Forelimb muscle (tissue), 1 donor: ENCODE data around the gene PPP3CA. TPM values are rescaled to one million over a fixed set of nuclear protein-coding genes. Genes with fewer than 3 reads are reported as not detected.
"Not testable (repeated sequence)": the region's sequence is repeated elsewhere in the genome, so short reads cannot be mapped to it uniquely, and the experiment has no call there.

ENCODE experiments used
- DNase-seq: peaks from one replicate; pipeline ENCODE4 v3.0.0-alpha.2; 2013; ENCODE audit warnings: low read depth
- polyA plus RNA-seq: library from polyadenylated mRNA; unstranded; fragments of 120-200 nt; gene quantifications from one replicate; pipeline ENCODE4 v1.2.1, GENCODE V29; 2013; ENCODE audit not compliant: insufficient read length

PPP3CA gene
- polyA plus RNA-seq, 1 donor = 27.5 TPM

DNA sequence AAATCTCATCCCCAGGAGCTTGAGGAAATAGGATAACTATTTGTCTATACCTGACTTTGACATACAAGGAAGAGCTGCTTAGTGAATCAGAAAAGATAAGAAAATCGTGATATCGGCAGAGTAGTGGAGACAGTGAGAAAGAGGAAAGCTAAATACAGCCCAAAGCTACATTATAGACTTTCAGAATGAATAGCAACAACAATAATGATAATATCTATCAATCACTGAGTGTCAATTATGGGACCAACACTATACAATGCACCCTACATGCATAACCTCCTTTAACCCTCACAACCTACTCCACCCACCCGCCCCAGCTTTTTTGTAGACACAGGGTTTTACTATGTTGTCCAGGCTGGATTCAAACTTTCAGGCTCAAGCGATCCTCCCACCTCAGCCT lies 205.1 kb downstream of the PPP3CA start:
- DNase-seq = no peak

DNA sequence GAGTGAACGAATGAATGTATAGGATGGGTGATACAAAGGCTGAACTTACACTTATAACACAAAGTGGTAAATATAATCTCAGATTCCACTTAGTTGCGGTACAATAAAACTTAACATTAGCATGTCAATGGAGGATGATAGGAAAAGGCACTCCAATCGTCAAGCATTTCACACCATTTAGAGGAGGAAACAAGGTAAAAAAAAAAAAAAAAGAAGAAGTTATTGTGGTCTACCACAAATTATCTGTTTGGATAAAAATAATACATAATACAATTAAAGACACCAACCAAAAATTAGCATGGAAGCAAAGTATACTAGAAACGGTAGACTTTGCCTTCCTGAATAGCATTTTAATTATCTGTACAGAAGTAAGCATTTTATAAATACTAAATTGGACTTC lies 205.5 kb downstream of the PPP3CA start:
- DNase-seq = no peak

DNA sequence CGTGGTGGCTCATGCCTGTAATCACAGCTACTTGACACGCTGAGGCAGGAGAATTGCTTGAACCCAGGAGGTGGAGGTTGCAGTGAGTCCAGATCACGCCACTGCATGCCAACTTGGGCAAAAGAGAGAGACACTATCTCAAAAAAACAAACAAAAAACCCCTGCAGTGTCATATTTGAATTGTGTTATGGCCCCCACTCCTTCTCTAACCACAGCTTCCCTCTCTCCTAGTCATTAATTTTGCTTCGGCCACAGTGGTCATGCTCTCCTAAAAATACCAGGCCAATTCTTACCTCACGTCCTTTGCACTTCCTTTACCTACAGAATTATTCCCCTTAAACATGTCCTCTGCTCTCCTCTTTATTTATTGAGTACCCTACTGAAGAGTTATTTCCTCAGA lies 206.1 kb downstream of the PPP3CA start:
- DNase-seq = no peak

DNA sequence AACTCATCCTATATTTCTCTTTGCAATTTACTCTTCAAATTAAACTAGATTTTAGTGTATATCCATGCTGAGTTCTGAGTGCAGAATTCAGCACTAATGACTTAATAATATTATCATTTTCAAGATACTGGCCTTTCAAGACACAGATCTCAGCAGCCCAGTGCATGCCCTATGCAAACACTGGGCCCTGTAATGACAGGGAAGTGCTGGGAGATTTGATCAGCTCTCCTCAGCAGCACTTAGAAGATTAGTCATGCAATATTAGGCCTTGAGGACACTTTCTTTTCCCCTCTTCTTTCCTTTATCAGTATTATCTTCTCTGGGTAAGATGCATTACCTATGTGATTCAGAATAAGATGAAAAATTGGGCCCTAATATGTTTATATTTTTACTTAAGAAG lies 207.1 kb downstream of the PPP3CA start:
- DNase-seq = no peak

DNA sequence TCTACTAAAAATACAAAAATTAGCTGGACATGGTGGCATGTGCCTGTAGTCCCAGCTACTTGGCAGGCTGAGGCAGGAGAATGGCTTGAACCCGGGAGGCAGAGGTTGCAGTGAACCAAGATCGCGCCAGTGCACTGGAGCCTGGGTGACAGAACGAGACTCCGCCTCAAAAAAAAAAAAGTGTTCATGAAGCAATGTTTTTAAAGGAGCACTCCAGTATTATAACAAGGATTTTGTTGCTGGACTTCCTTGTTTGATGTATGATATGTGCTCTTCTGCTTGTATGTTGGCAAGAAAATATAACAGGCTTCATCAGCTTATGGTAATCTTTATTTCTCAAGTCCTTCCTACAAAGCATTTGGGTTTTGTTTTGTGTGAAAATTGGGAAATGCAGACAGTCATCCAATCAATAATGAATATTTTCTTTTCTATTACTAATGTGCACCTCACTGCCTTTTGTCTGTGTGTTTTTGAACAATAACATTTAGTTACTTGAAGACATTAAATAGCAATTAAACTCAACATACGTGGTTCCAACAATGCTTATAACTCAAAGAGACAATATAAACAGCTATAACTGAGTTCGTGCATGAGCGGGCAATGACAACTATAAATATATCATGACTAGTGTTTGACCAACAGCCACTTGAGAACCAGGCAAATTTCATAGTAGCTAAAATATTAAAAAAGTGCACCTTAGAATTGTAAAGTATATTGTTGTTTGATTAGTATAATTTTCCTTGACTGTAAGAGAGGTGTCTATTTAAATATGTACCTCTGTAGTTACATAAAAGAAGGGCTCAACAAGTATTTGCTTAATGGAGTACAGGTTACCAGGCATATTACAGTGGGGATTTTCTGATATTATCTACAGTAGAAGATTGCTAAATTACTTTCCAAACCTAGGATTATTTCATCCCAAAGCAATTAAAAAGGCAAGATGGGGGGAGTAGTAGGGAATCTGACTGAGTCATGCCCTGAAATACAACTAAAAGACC lies 210.7 kb downstream of the PPP3CA start:
- no peak for DNase-seq

DNA sequence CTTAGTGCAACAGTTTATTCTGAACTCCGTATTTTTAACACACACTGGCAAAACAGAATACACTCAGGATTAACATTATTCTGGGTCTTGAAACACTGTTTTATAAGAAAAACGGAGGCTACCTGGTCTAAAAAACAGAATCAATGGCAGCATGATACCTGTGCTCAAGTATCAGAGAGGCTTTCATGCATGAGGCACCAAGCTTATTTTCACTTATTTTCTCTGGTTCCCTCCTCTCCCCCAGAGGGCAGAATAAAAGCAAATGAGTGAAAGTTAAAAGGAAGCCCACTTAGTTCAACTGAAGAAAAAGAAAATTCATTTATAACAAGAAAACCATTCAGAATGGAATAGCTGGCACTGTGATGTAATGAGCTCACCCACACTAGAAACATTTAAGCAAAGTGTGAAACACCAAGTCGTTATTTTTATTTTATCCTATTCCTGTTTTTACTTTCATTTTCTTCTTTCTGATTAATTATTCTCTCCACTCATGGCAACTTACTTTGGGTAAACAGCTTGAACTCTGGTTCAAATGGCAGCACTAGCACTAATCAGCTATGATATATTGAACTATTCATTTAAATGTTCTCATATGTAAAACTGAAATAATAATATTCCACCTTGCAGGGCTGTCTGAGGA lies 211.8 kb downstream of the PPP3CA start:
- DNase-seq = no peak

DNA sequence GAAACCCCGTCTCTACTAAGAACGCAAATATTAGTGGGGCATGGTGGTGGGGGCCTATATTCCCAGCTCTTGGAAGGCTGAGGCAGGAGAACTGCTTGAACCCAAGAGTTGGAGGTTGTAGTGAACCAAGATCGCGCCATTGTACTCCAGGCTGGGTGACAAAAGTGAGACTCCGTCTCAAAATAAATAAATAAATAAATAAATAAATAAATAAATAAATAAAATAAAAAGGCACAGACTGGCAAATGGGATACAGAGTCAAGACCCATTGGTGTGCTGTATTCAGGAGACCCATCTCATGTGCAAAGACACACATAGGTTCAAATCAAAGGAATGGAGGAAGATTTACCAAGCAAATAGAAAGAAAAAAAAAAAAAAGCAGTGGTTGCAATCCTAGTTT lies 216.3 kb downstream of the PPP3CA start:
- not testable (repeated sequence) for DNase-seq

DNA sequence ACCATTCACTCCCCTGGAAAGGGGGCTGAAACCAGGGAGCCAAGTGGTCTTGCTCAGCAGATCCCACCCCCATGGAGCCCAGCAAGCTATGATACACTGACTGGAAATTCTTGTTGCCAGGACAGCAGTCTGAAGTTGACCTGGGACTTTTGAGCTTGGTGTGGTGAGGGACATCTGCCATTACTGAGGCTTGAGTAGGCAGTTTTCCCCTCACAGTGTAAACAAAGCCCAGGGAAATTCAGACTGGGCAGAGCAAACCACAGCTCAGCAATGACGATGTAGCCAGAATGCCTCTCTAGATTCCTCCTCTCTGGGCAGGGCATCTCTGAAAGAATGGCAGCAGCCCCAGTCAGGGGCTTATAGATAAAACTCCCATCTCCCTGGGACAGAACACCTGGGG lies 218.4 kb downstream of the PPP3CA start:
- DNase-seq = not testable (repeated sequence)

DNA sequence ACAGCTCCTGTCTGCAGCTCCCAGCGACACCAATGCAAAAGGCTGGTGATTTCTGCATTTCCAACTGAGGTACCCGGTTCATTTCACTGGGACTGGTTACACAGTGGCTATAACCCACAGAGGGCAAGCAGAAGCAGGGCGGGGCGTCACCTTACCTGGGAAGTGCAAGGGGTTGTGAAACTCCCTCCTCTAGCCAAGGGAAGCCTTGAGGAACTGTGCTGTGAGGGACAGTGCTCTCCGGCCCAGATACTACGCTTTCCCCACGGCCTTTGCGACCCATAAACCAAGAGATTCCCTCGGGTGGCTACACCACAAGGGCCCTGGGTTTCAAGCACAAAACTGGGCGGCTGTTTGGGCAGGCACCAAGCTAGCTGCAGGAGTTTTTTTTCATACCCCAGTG lies 218.9 kb downstream of the PPP3CA start:
- no peak for DNase-seq

DNA sequence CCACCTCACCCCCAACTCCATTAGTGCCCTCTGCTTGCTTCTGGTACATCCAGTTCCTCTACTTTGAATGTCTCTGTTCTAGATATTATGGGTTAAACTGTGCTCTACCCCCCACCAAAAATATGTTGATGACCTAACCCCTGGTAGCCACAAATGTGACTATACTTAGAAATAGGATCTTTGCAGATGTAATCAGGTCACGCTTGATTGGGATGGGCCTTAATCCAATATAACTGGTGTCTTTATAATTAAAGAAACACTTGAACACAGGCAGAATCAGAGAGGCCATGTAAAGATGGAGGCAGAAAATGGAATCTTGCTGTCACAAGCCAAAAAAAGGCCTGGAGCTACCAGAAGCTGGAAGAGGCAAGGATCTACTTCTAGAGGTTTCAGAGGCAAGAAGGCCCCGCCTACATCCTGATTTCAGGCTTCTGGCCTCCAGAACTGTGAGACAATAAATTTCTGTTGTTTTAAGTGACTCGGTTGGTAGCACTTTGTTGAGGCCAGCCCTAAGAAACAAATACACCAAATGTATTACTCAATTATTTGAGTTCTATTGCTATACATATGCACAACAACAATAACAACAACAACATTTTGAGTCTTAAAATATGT lies 220.0 kb downstream of the PPP3CA start:
- DNase-seq = no peak

DNA sequence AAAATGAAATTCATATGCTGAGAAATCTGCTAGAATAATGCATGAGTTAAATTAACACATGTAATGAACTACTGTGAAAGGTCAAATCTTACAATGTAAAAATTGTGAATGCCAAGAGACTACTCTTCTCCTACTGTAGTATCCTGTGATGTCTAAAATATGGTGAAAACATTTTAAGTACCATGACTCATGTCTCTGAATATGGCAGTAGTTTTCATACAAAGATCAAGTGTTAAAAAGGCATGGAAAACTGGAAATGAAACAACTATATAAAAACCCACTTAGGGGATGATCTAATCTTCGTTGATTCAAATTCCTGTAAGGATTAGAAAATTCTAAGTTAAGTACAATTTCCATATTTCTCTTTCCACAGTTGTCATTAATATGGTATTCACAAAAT lies 221.3 kb downstream of the PPP3CA start:
- DNase-seq = peak; percentile 20

DNA sequence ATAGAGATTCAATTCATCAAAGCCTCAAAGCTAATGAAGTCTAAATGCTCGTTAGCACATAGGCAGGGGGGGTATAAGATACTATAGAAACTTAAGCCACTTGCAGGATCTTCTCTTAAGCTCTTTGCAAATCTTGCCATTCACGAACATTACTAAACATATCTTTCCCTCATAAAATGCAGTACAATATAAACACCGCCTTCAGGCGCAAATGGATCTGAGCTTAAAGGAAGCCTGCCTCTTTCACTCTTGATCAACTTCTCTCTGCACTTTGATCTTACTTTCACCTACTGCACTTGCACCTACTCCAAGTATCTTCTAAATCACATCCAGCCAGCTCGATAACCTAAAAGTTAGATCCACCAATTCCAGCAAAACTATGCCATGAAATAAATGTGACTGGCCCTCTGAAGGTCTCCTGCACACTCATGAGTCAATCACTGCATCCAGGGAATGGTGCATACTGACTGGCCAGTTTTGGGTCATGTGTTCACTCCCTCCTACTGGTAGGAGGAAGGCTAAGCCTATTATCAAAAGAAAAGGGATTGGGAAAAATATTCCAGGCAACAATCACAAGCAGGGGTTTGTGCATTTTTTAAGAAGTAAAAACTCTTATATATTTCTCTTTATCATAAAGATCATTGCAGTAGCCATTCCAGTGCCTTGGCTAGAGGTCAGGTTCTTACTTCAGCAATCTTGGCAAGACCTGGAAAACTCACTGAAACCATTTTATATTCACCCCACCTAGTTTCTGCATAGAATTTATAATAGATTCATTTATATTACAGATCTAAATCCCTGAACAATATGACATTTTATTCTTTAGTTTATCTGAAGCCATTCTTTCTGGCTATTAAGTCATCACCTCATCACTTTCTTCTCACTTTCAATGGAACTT lies 222.0 kb downstream of the PPP3CA start:
- DNase-seq = no peak

DNA sequence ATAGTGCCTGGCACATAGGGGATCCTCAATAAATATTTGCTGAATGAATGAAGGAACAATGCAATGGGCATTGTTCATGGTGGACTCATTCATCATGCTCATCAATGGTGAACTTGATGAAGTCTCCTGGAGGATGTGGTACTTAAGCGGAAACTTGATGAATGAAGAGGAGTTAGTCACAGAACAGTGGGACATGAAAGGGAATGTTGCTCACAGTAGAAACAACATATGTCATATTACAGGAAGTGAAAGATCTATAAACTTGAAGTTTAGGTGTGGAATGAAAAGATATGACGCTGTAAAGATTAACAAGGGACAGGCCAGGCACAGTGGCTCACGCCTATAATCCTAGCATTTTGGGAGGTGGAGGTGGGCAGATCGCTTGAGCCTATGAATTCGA lies 224.1 kb downstream of the PPP3CA start:
- no peak for DNase-seq

DNA sequence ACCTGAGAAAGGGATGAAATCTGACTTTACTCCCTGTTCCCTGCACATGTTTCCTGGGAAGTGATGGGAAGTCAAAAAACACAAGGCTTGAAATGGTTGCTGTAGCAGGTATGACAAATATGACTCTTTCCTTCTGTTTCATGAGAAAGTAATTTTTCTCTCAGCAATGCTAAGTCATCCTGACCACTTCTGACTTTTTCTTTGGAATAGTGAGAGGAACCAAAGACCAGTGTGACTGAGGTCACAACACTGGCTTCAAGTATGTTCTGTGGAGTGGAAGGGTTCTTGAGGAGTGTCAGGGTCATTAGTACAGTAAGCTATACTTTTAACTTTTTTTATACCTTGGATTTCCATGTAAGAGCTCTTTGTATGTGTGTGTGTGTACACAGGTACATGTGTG lies 225.3 kb downstream of the PPP3CA start:
- DNase-seq = no peak

DNA sequence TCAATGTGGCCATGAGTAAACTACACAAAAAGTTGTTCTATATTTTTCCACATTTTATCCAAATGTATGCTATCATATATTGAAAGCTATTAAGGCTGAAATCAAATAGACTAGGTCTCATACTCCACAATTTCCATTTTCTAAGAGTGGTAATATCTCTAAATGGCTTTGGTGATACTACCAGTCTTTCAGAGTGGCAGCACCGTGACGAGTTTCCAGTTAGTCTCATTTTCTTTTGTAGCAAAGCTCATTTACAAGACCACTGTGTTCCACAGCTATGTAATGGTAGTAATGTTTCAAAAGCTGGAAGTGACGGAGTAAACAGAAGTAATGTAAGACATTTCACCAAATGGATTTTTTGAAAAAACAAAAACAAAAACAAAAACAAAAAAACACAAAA lies 228.2 kb downstream of the PPP3CA start:
- no peak for DNase-seq

DNA sequence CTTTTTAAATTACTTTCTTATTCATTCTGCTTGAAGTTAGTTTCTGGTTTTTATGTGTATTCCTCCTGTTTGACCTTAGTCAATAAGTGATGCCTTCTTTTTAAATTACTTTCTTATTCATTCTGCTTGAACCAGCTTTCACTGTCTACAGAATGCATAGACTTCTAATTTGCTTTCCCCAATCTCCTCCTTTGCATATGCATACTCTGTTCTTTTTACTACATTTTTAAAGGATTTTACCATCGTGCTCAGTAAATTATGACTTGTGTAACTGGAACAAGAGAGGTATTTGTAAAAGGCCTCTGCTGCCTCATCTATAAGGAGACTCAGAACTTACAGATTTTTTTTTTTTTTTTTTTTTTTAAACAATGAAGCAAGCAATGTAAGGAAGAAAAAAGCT lies 228.7 kb downstream of the PPP3CA start:
- no peak for DNase-seq

DNA sequence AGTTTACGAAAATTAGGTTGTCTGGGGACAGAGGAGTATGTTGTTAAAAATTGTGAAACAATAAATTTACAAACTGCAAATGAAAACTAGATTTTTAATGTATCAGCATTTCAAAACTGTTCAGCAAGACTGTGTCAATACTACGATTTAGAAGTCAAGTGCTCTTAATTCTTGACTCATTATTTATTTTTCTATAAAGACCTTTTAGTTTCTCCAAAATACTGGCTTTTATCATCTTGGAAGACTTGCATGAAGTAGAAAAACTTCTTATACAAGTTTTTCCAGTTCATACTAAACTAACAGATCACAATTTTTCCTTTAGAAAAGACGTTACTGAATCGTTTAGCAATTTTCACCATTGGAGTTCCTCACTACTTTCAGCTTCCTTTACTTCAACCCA lies 231.4 kb downstream of the PPP3CA start:
- DNase-seq = no peak

DNA sequence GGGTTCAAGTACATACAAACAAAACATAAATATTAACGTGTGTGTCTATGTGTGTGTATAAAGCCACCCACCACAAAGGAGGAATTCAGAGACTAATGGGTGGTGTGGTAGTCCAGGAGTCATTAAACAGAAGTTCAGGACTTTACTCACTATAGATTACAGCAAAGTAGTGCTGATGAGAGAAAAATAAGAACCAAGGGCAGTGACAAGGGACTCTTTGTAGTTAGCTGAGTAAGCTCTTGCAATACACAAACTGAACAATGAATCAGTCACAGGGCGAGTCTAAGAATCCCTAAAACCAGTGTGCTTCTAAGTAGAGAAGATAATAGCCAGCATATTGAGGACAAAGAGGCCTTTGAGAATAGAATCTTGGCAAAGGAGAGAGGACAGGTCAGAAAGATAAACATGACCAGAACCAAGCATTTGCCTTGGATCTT lies 232.4 kb downstream of the PPP3CA start:
- DNase-seq = no peak

DNA sequence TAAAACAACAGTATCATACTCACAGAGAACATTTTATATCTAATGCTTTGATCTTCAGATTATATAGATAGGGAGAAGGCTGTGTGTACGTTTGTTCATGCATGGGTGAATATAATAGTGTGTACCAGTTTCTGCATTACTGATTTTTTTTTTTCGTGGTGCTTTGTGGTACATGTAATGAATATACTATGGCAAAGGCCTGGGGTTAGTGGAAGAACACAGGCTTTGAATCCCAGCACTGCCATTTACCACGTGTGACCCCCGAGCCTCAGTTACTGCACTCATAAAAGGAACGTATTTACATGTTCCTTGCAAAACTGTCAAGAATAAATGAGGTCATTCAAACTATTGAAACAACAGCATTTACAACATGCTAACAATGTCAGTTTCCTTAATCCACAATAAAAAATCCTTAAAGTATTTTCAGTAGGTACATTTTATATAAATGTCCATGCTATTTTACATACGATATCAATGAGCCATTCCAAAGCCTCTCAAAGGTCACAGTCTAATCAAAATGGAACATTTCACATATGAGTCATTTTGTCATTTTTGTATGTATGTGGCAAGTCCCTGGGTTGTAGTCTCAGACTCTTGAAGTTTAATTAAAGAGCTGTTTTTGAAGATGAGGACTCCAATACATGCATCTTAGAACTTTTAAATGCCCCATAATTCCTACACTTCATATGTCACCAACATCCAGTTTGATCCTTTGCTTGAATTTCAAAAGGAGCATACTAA lies 242.8 kb downstream of the PPP3CA start:
- DNase-seq = no peak

DNA sequence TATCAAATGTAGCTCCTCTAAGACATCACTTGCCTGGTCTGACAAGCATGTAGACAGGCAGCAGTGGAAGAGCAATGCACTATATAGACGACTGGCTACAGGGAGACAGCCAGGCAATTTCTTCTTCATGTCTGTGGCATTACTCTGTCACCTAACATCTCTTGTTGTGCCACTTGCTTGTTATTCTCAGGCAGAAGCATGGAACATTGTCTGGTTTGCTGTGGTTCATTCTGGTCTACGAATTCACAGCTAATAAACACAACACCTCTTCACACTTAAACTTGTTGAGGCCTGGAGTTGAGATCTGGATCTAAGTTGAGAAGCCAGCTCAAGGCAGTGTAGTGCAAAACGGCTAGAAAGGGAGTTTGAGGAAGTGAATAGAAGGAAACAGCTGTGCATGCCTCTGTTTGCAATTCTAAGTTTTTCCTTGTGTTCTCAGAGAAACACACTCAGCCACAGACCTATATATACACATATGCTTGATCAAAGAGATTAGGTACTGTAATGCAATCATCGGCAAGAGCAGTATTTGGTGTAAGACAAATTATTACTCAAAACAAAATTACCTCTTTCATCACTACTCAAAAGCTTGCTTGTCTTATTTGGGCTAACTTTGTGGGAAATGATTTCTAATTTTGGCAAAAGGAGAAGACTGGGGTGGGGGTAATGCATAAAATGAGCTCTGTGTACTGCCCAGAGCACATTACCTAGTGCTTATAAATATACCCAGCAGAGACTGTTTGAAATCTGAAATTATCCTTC lies 243.8 kb downstream of the PPP3CA start:
- no peak for DNase-seq
